GM12878 (cell line): ENCODE results near the gene TBC1D5. TPM values are rescaled to one million over a fixed set of nuclear protein-coding genes. Genes with fewer than 3 reads are reported as not detected.

ENCODE experiments used
- ATAC-seq: fragments of 200-7000 bp; cut with Tn5 transposase; 3 replicates; pipeline ENCODE4 v1.9.1; 2020; ENCODE audit warnings: mild to moderate bottlenecking, moderate library complexity
- BruUV-seq: library from RNA; stranded (reverse); fragments of 400-500 nt; replicated peaks from 2 replicates; lab custom pipeline; 2021; lab: Mats Ljungman, UMichigan
- CTCF ChIA-PET: fragments of 300-600 bp; sonication (Branson Sonifier 250); formaldehyde crosslinking; extraction: SDS; loops from one replicate; lab custom pipeline; 2021; ENCODE audit warnings: inconsistent platforms; lab: Yijun Ruan, JAX
- POLR2A ChIA-PET: fragments of 350-600 bp; formaldehyde crosslinking; extraction: SDS; loops from one replicate; lab custom pipeline; 2021; ENCODE audit warnings: inconsistent platforms; lab: Charles Lee
- RAD21 ChIA-PET: fragments of 300-600 bp; sonication (Branson Sonifier 250); formaldehyde crosslinking; loops from one replicate; lab custom pipeline; 2023; ENCODE audit warnings: antibody characterized with exemption; ENCODE audit not compliant: unreplicated experiment; lab: Charles Lee
- SMC1A ChIA-PET: fragments of 300-600 bp; sonication (Branson Sonifier 250); formaldehyde crosslinking; loops from one replicate; lab custom pipeline; 2023; ENCODE audit not compliant: unreplicated experiment, uncharacterized antibody; lab: Charles Lee
- DNase-seq: peaks from one replicate; pipeline ENCODE4 v3.0.0-alpha.2; 2011; ENCODE audit warnings: low read depth, low spot score
- FAIRE-seq: peaks from 3 replicates; lab custom pipeline; 2011; peaks lifted over from hg19 to GRCh38; lab: Jason Lieb, UNC
- H2AFZ ChIP-seq: 2 replicates; pipeline ENCODE4 v1.6.0; 2011; ENCODE audit warnings: low read depth, low read length, control low read depth; ENCODE audit not compliant: control insufficient read depth
- H3K27ac ChIP-seq: 2 replicates; pipeline ENCODE4 v1.5.1; 2011; ENCODE audit warnings: control low read depth; ENCODE audit not compliant: control insufficient read depth, insufficient read depth
- H3K27me3 ChIP-seq, 2 experiments: replicated peaks in 1 of 2; 2 replicates each; pipeline versions ENCODE4 v1.6.0 to v1.6.1; 2011; ENCODE audit warnings: low read length in 1 of 2; ENCODE audit not compliant: control insufficient read depth in 2 of 2, insufficient read depth in 2 of 2
- H3K36me3 ChIP-seq, 2 experiments: 2 replicates each; pipeline ENCODE4 v1.5.1; 2011; ENCODE audit warnings: low read length in 1 of 2; ENCODE audit not compliant: control insufficient read depth in 2 of 2, insufficient read depth in 2 of 2
- H3K4me1 ChIP-seq: 2 replicates; pipeline ENCODE4 v1.6.1; 2011; ENCODE audit warnings: mild to moderate bottlenecking, low read length, moderate library complexity, mixed read lengths; ENCODE audit not compliant: control insufficient read depth, insufficient read depth
- H3K4me2 ChIP-seq: 2 replicates; pipeline ENCODE4 v1.6.0; 2011; ENCODE audit warnings: control low read depth; ENCODE audit not compliant: control insufficient read depth, insufficient read depth
- H3K4me3 ChIP-seq: fragments of 200-600 bp; sonication (generic); 2 replicates; pipeline ENCODE4 v1.5.1; 2016
- H3K79me2 ChIP-seq: 2 replicates; pipeline ENCODE4 v1.6.0; 2011; ENCODE audit warnings: low read length; ENCODE audit not compliant: control insufficient read depth, insufficient read depth
- H3K9ac ChIP-seq: 2 replicates; pipeline ENCODE4 v1.8.0; 2011; ENCODE audit warnings: low read length, control low read depth, mixed read lengths; ENCODE audit not compliant: control insufficient read depth, insufficient read depth
- H3K9me3 ChIP-seq: replicated peaks from 3 replicates; pipeline ENCODE4 v1.5.1; 2011; ENCODE audit warnings: mild to moderate bottlenecking, low read length; ENCODE audit not compliant: control insufficient read depth, insufficient read depth
- H4K20me1 ChIP-seq: 2 replicates; pipeline ENCODE4 v1.6.0; 2011; ENCODE audit not compliant: control insufficient read depth, insufficient read depth
- BCLAF1 ChIP-seq: fragments of 450-650 bp; IDR thresholded peaks from 2 replicates; pipeline ENCODE4 v1.6.1; 2017; ENCODE audit warnings: antibody characterized with exemption, mild to moderate bottlenecking, moderate library complexity
- CHD2 ChIP-seq: IDR thresholded peaks from 2 replicates; pipeline ENCODE4 v1.6.1; 2011; ENCODE audit warnings: low read depth, low read length, improper control_type of control experiment, borderline replicate concordance
- ESRRA ChIP-seq: IDR thresholded peaks from 2 replicates; pipeline ENCODE4 v1.6.1; 2012; ENCODE audit warnings: mild to moderate bottlenecking, low read length, improper control_type of control experiment
- MAX ChIP-seq: IDR thresholded peaks from 2 replicates; pipeline ENCODE4 v1.6.1; 2012; ENCODE audit warnings: low read depth, low read length, improper control_type of control experiment
- MEF2B ChIP-seq: fragments of 450-650 bp; IDR thresholded peaks from 2 replicates; pipeline ENCODE4 v1.6.1; 2018; ENCODE audit warnings: mild to moderate bottlenecking, moderate library complexity; ENCODE audit not compliant: partially characterized antibody, poor library complexity, severe bottlenecking
- NR2F1 ChIP-seq: fragments of 450-650 bp; conservative IDR thresholded peaks from 2 replicates; pipeline ENCODE4 v1.6.1; 2017; ENCODE audit warnings: mild to moderate bottlenecking
- PKNOX1 ChIP-seq: fragments of 450-650 bp; IDR thresholded peaks from 2 replicates; pipeline ENCODE4 v1.6.1; 2016; ENCODE audit warnings: mild to moderate bottlenecking
- RELA ChIP-seq: fragments of 450-650 bp; IDR thresholded peaks from 2 replicates; pipeline ENCODE4 v1.8.0; 2014; ENCODE audit warnings: borderline replicate concordance; ENCODE audit not compliant: partially characterized antibody
- USF2 ChIP-seq: IDR thresholded peaks from 2 replicates; pipeline ENCODE4 v1.6.1; 2011; ENCODE audit warnings: low read depth, low read length, improper control_type of control experiment, borderline replicate concordance
- ZBTB11 ChIP-seq: fragments of 450-650 bp; formaldehyde crosslinking; IDR thresholded peaks from 2 replicates; pipeline ENCODE4 v1.5.0; 2022; ENCODE audit warnings: mild to moderate bottlenecking, missing genetic modification characterization
- WGBS: methylation state at CpG from one replicate; pipeline ENCODE4 v1.1.6; 2016; ENCODE audit warnings: low lambda C conversion rate; ENCODE audit not compliant: insufficient replicate concordance, insufficient coverage; ENCODE audit errors: missing lambda C conversion rate; 5-methylcytosine and 5-hydroxymethylcytosine counted together
- in situ Hi-C: fragments of 300-500 bp; cut with MboI; formaldehyde crosslinking; loops from 9 replicates; pipeline ENCODE4 v1.14.3; 2018; ENCODE audit warnings: mixed read lengths
- intact Hi-C: fragments of 100-400 bp; cut with micrococcal nuclease; formaldehyde crosslinking; loops from one replicate; pipeline ENCODE4 v1.14.2; 2022; ENCODE audit not compliant: unreplicated experiment
- polyA plus RNA-seq, 11 experiments: library from polyadenylated mRNA; depleted of rRNA in 4 of 11; unstranded in 6 of 11; stranded (reverse) in 5 of 11; fragments of >200 nt; fragmentation: Nextera tagmentation in 4 of 11; fragmentation: Illumina TruSeq in 1 of 11; extraction: Ambion mirVana in 4 of 11; extraction: Trizol in 1 of 11; gene quantifications; 1 replicate in 1 of 11; 2 replicates in 10 of 11; pipeline versions ENCODE4 v1.2.1 to v1.2.3, GENCODE V29; 2011 to 2016; ENCODE audit warnings: inconsistent platforms in 2 of 11, missing spikeins in 2 of 11, low read depth in 1 of 11
- total RNA-seq, 4 experiments: library from RNA; depleted of rRNA in 3 of 4; stranded (reverse); fragments of >200 nt in 3 of 4; fragmentation: Illumina TruSeq in 1 of 4; extraction: Trizol in 1 of 4; gene quantifications; 2 replicates each; pipeline versions ENCODE4 v1.2.1 to v1.2.3, GENCODE V29; 2013 to 2021

Gene TBC1D5
- total and polyA plus RNA-seq, 10 of the 15 experiments (the other 5 are each of a cell fraction or from before 2014, with no cell fraction given), result 5.5 to 61.0 (median 43.8) TPM

- CTCF ChIA-PET, result no interaction called here
- Histone ChIP-seq H3K9ac (no peak overlapping the region), H3K27ac (no peak overlapping the region), H2AFZ (no peak overlapping the region), H4K20me1 (no peaks in the 10 kb centered on the region), H3K36me3 (no peaks in the 10 kb centered on the region), H3K27me3 (no peaks in the 10 kb centered on the region), H3K4me1 (no peaks in the 10 kb centered on the region), H3K4me3 (no peak overlapping the region), H3K79me2 (peaks cover 8% of the 10 kb centered on the region), H3K9me3 (no peaks in the 10 kb centered on the region)
- BruUV-seq, result no TSS peak
- RAD21 ChIA-PET, result interaction anchor here (0.5 to 1.0 kb wide), 2 partner anchors 62 to 64 kb away, joined by 3 read pairs; no protein-coding TSS in a partner anchor
- 95% methylated on average over 4 of the region's 4 CpGs for WGBS
- POLR2A ChIA-PET, result interaction anchor here (1.0 kb wide), 1 partner anchor 142 kb away, joined by 3 read pairs; no protein-coding TSS in a partner anchor
- DNase-seq (no peak), ATAC-seq (no peak), FAIRE-seq (no peak)
- in situ Hi-C loops, result no loop called here
- TF ChIP-seq CHD2 (no peak), ESRRA (no peak), RELA (no peak), MEF2B (no peak), ZBTB11 (no peak), PKNOX1 (no peak), MAX (no peak), BCLAF1 (no peak), NR2F1 (no peak), USF2 (no peak)
- TF ChIP-seq, all 136 proteins: peak for 0
- intact Hi-C loops, result no loop called here
- SMC1A ChIA-PET, result interaction anchor here (1.0 to 2.0 kb wide), 2 partner anchors 17 to 329 kb away, joined by 3 to 4 read pairs; no protein-coding TSS in a partner anchor
- H3K4me2 ChIP-seq, result no peak overlapping the region
These were observed 58.8 kb downstream of the TBC1D5 start for GRCh38 chr3:17683542-17684207.
